H1 (cell line): ENCODE data around the gene PCCA.

Source experiments
- ASH2L ChIP-seq: fragments of 200-600, 300-600 bp; sonication (generic); IDR thresholded peaks from one replicate; pipeline ENCODE4 v1.7.1; 2017; ENCODE audit warnings: low read length
- BCL11A ChIP-seq, 2 experiments: IDR thresholded peaks; one replicate each; pipeline ENCODE4 v1.6.1; 2011; ENCODE audit warnings: low read depth in 2 of 2, low read length in 2 of 2, mild to moderate bottlenecking in 2 of 2
- CEBPB ChIP-seq: IDR thresholded peaks from 2 replicates; pipeline ENCODE4 v1.6.1; 2012; ENCODE audit warnings: low read depth, low read length
- CTCF ChIP-seq, 3 experiments: IDR thresholded peaks; 1 replicate in 2 of 3; 2 replicates in 1 of 3; pipeline versions ENCODE4 v1.5.1 to v1.6.1; 2011; ENCODE audit warnings: low read length in 3 of 3, mild to moderate bottlenecking in 3 of 3, inconsistent platforms in 2 of 3, low read depth in 1 of 3, moderate library complexity in 1 of 3; ENCODE audit not compliant: insufficient read depth in 1 of 3; ENCODE audit errors: control extremely low read depth in 1 of 3
- GABPA ChIP-seq: IDR thresholded peaks from 2 replicates; pipeline ENCODE4 v1.6.1; 2011; ENCODE audit warnings: mild to moderate bottlenecking, low read length, moderate library complexity, borderline replicate concordance; ENCODE audit not compliant: insufficient read depth
- MAFK ChIP-seq: IDR thresholded peaks from 2 replicates; pipeline ENCODE4 v1.6.1; 2012; ENCODE audit warnings: low read depth, mild to moderate bottlenecking, improper control_type of control experiment, low read length
- POLR2A ChIP-seq, 2 experiments: IDR thresholded peaks; 1 replicate in 1 of 2; 2 replicates in 1 of 2; pipeline ENCODE4 v1.6.1; 2011; ENCODE audit warnings: low read depth in 2 of 2, low read length in 2 of 2, mild to moderate bottlenecking in 2 of 2; ENCODE audit errors: control extremely low read depth in 1 of 2
- RFX5 ChIP-seq: IDR thresholded peaks from 2 replicates; pipeline ENCODE4 v1.6.1; 2011; ENCODE audit warnings: low read depth, low read length, improper control_type of control experiment, borderline replicate concordance
- SP1 ChIP-seq: IDR thresholded peaks from 2 replicates; pipeline ENCODE4 v1.6.1; 2011; ENCODE audit warnings: low read depth, low read length

DNA sequence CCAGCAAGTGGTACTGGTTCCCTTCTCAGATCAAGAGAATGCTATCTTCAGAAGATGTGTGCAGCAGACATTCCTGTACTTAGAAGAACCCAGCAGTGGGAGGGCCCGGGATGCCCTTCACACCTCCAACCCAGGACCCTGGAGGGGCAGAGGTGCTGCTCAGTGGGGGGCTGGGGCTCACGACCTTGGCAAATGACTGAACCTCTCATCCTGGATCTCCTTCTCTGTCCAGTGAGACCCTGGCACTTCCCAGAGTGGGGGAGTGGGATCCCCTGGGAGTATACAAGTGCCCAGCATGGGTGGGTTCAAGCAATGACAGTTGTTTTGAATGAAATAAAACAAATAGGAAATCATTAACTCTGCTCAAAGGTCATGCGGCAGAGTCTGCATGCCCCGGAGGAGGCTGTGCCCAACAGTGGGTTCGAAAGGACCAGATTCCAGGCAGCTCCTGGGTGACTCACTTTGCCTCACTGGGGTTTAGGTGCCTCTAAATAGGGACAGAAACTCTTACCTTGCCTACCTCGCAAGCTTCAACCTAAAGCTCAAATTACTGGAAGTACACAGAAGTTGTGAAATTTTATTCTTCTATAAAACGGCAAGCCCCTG is 472.8 kb downstream of the PCCA start:
- TF ChIP-seq GABPA, result no peak
- no peak for TF ChIP-seq SP1
- no peak for TF ChIP-seq MAFK
- no peak for TF ChIP-seq POLR2A (IDR thresholded peaks at IDR 0.05; ENCODE audit: control extremely low read depth in 1 of 2, low read depth in 2 of 2, low read length in 2 of 2)
- no peak for TF ChIP-seq RFX5
- TF ChIP-seq CEBPB, result no peak
- no peak for TF ChIP-seq BCL11A (IDR thresholded peaks at IDR 0.05; ENCODE audit: low read depth in 2 of 2, low read length in 2 of 2)
- no peak for TF ChIP-seq ASH2L
- TF ChIP-seq CTCF (IDR thresholded peaks at IDR 0.05; ENCODE audit: control extremely low read depth in 1 of 3, insufficient read depth in 1 of 3, low read depth in 1 of 3, low read length in 3 of 3), result no peak
